CD14-positive monocyte (primary cell): Measurements from ENCODE around the gene CENPA. TPM values are rescaled to one million over a fixed set of nuclear protein-coding genes. Genes with fewer than 3 reads are reported as not detected.

ENCODE experiments used
- DNase-seq, 3 donors: peaks; one replicate each; pipeline ENCODE4 v3.0.0-alpha.2; 2011 to 2022
- H2AFZ ChIP-seq: 2 replicates; pipeline ENCODE4 v1.6.0; 2012; ENCODE audit warnings: mild to moderate bottlenecking, low read depth, low read length, inconsistent platforms; ENCODE audit not compliant: insufficient read depth, poor library complexity, severe bottlenecking
- H3K27ac ChIP-seq, 2 donors: 1 replicate in 1 of 2; 2 replicates in 1 of 2; pipeline ENCODE4 v1.5.1; 2012 to 2013; ENCODE audit warnings: low read length in 2 of 2, control low read depth in 1 of 2, inconsistent platforms in 1 of 2, low read depth in 1 of 2, mild to moderate bottlenecking in 1 of 2
- H3K27me3 ChIP-seq, 2 donors: one replicate each; pipeline versions ENCODE4 v1.6.0 to v1.6.1; 2011 to 2013; ENCODE audit warnings: low read length in 2 of 2; ENCODE audit not compliant: control insufficient read depth in 2 of 2, insufficient read depth in 2 of 2
- H3K36me3 ChIP-seq, 2 donors: replicated peaks in 1 of 2; 1 replicate in 1 of 2; 2 replicates in 1 of 2; pipeline versions ENCODE4 v1.5.1 to v1.6.1; 2012 to 2013; ENCODE audit warnings: low read length in 2 of 2, control low read depth in 1 of 2, inconsistent platforms in 1 of 2, mild to moderate bottlenecking in 1 of 2; ENCODE audit not compliant: insufficient read depth in 2 of 2, control insufficient read depth in 1 of 2
- H3K4me1 ChIP-seq, 2 donors: 1 replicate in 1 of 2; 2 replicates in 1 of 2; pipeline versions ENCODE4 v1.5.1 to v1.6.1; 2012 to 2013; ENCODE audit warnings: low read length in 2 of 2, control low read depth in 1 of 2, inconsistent platforms in 1 of 2, mild to moderate bottlenecking in 1 of 2, moderate library complexity in 1 of 2; ENCODE audit not compliant: insufficient read depth in 2 of 2, control insufficient read depth in 1 of 2
- H3K4me2 ChIP-seq: replicated peaks from 2 replicates; pipeline ENCODE3; 2012; ENCODE audit warnings: low read length, moderate library complexity, mild to moderate bottlenecking; ENCODE audit not compliant: poor library complexity, severe bottlenecking; ENCODE audit errors: extremely low read depth
- H3K4me3 ChIP-seq, 3 experiments: fragments of 200-600 bp in 1 of 3; sonication (generic) in 1 of 3; replicated peaks in 1 of 3; 1 replicate in 2 of 3; 2 replicates in 1 of 3; pipeline ENCODE4 v1.5.1; 2011 to 2013; ENCODE audit warnings: low read length in 3 of 3, mild to moderate bottlenecking in 3 of 3, control low read depth in 2 of 3, low read depth in 2 of 3, inconsistent platforms in 1 of 3, moderate library complexity in 1 of 3
- H3K79me2 ChIP-seq: 2 replicates; pipeline ENCODE4 v1.6.0; 2012; ENCODE audit warnings: mild to moderate bottlenecking, control low read depth, inconsistent platforms, low read length, moderate library complexity; ENCODE audit not compliant: insufficient read depth
- H3K9ac ChIP-seq: 2 replicates; pipeline ENCODE4 v1.6.0; 2017; ENCODE audit warnings: low read length, mild to moderate bottlenecking; ENCODE audit not compliant: insufficient read depth, poor library complexity, severe bottlenecking
- H3K9me3 ChIP-seq, 2 donors: replicated peaks in 1 of 2; 1 replicate in 1 of 2; 2 replicates in 1 of 2; pipeline versions ENCODE4 v1.5.1 to v1.6.1; 2012 to 2013; ENCODE audit warnings: low read length in 2 of 2, control low read depth in 1 of 2; ENCODE audit not compliant: control insufficient read depth in 1 of 2, insufficient read depth in 1 of 2
- H4K20me1 ChIP-seq: 2 replicates; pipeline ENCODE4 v1.6.0; 2012; ENCODE audit warnings: mild to moderate bottlenecking, low read length, control low read depth, moderate library complexity; ENCODE audit not compliant: insufficient read depth
- H3K27ac Mint-ChIP-seq, 7 donors: one replicate each; pipeline ENCODE4 v1.8.0; 2020; ENCODE audit warnings: mild to moderate bottlenecking in 7 of 7, mixed read lengths in 7 of 7, moderate library complexity in 6 of 7, inconsistent platforms in 2 of 7
- H3K27me3 Mint-ChIP-seq, 3 donors: one replicate each; pipeline ENCODE4 v1.8.0; 2021 to 2022; ENCODE audit warnings: low read depth in 3 of 3, mild to moderate bottlenecking in 3 of 3, mixed read lengths in 3 of 3, moderate library complexity in 3 of 3, inconsistent platforms in 1 of 3
- H3K36me3 Mint-ChIP-seq, 2 donors: one replicate each; pipeline ENCODE4 v1.8.0; 2020; ENCODE audit warnings: mixed read lengths in 2 of 2, inconsistent platforms in 1 of 2, mild to moderate bottlenecking in 1 of 2
- H3K4me1 Mint-ChIP-seq: one replicate; pipeline ENCODE4 v1.8.0; 2020; ENCODE audit warnings: mild to moderate bottlenecking, mixed read lengths
- H3K4me3 Mint-ChIP-seq, 2 donors: one replicate each; pipeline ENCODE4 v1.8.0; 2020; ENCODE audit warnings: mild to moderate bottlenecking in 2 of 2, mixed read lengths in 2 of 2, moderate library complexity in 1 of 2
- H3K9me3 Mint-ChIP-seq, 7 donors: one replicate each; pipeline ENCODE4 v1.8.0; 2020 to 2022; ENCODE audit warnings: mixed read lengths in 7 of 7, mild to moderate bottlenecking in 6 of 7, moderate library complexity in 6 of 7, inconsistent platforms in 2 of 7
- WGBS: methylation state at CpG from one replicate; pipeline ENCODE4 v1.1.5; 2013; ENCODE audit warnings: missing lambda C conversion rate; ENCODE audit not compliant: insufficient coverage; 5-methylcytosine and 5-hydroxymethylcytosine counted together
- intact Hi-C, 2 donors: fragments of 100-400 bp; cut with micrococcal nuclease; formaldehyde crosslinking; loops; one replicate each; pipeline versions ENCODE4 v1.15.0 to v1.15.1; 2023
- polyA plus RNA-seq, 3 donors: library from polyadenylated mRNA; depleted of rRNA in 1 of 3; unstranded in 2 of 3; stranded (reverse) in 1 of 3; fragments of 300-500 nt in 2 of 3; fragments of >200 nt in 1 of 3; fragmentation: Illumina TruSeq in 2 of 3; gene quantifications; 1 replicate in 2 of 3; 2 replicates in 1 of 3; pipeline ENCODE4 v1.2.3, GENCODE V29; 2012 to 2021
- TF ChIP-seq, protein P1 (sequence below): fragments of 200-600 bp; IDR thresholded peaks from one replicate; pipeline ENCODE4 v1.8.0; 2022; ENCODE audit warnings: antibody characterized with exemption, mild to moderate bottlenecking

CENPA gene
- polyA plus RNA-seq, 3 donors, result 0.24 TPM; not detected in 2

- Histone ChIP-seq H3K9me3 (peaks cover 0 to 8% of the 10 kb centered on the region in 2 donors), H3K4me1 (peaks cover 6 to 12% of the 10 kb centered on the region in 2 donors), H3K27me3 (no peaks in the 10 kb centered on the region), H3K4me2 (no peak overlapping the region), H4K20me1 (peaks cover 46% of the 10 kb centered on the region), H3K4me3 (no peak overlapping the region), H3K79me2 (peaks cover 10% of the 10 kb centered on the region), H3K36me3 (peaks cover 69 to 80% of the 10 kb centered on the region in 2 donors), H2AFZ (no peak overlapping the region), H3K9ac (no peak overlapping the region), H3K27ac (no peak overlapping the region)
- intact Hi-C loops, result no loop called here
- DNase-seq, result no peak
- H3K36me3 Mint-ChIP-seq, result peaks cover 72 to 77% of the 10 kb centered on the region in 2 donors
- no peak overlapping the region for H3K27ac Mint-ChIP-seq
- peaks cover 23% of the 10 kb centered on the region for H3K4me1 Mint-ChIP-seq
- TF ChIP-seq, protein P1, sequence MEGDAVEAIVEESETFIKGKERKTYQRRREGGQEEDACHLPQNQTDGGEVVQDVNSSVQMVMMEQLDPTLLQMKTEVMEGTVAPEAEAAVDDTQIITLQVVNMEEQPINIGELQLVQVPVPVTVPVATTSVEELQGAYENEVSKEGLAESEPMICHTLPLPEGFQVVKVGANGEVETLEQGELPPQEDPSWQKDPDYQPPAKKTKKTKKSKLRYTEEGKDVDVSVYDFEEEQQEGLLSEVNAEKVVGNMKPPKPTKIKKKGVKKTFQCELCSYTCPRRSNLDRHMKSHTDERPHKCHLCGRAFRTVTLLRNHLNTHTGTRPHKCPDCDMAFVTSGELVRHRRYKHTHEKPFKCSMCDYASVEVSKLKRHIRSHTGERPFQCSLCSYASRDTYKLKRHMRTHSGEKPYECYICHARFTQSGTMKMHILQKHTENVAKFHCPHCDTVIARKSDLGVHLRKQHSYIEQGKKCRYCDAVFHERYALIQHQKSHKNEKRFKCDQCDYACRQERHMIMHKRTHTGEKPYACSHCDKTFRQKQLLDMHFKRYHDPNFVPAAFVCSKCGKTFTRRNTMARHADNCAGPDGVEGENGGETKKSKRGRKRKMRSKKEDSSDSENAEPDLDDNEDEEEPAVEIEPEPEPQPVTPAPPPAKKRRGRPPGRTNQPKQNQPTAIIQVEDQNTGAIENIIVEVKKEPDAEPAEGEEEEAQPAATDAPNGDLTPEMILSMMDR, result no peak
- no peak overlapping the region for H3K4me3 Mint-ChIP-seq
- no peaks in the 10 kb centered on the region for H3K27me3 Mint-ChIP-seq
- peaks cover 0 to 7% (median 4%) of the 10 kb centered on the region in 7 donors for H3K9me3 Mint-ChIP-seq
- 94% methylated on average over 2 of the region's 3 CpGs for WGBS
Observed at GRCh38 chr2:26778507-26778906, 7.3 kb upstream of the CENPA start.

- peak overlapping the region in 2 of 7 donors; percentile 9 to 37 for H3K27ac Mint-ChIP-seq
Observed at GRCh38 chr2:26780203-26780760, 5.6 kb upstream of the CENPA start.

More at GRCh38 chr2:26780203-26780760, 5.6 kb upstream of the CENPA start:
- H3K9me3 ChIP-seq, result peaks cover 0 to 8% of the 10 kb centered on the region in 2 donors
- no peak for DNase-seq
- Mint-ChIP-seq H3K36me3 (peaks cover 56 to 61% of the 10 kb centered on the region in 2 donors), H3K4me3 (no peak overlapping the region), H3K27me3 (no peaks in the 10 kb centered on the region), H3K4me1 (peaks cover 28% of the 10 kb centered on the region), H3K9me3 (peaks cover 0 to 7% (median 4%) of the 10 kb centered on the region in 7 donors)
- 31% methylated on average over 4 of the region's 4 CpGs for WGBS
- peaks cover 12 to 18% of the 10 kb centered on the region in 2 donors for H3K4me1 ChIP-seq
- no peak overlapping the region for H2AFZ ChIP-seq
- no peak overlapping the region for H3K4me3 ChIP-seq
- H4K20me1 ChIP-seq, result peaks cover 28% of the 10 kb centered on the region
- peaks cover 53 to 63% of the 10 kb centered on the region in 2 donors for H3K36me3 ChIP-seq
- TF ChIP-seq, protein P1, result no peak
- no peaks in the 10 kb centered on the region for H3K27me3 ChIP-seq
- H3K4me2 ChIP-seq, result no peak overlapping the region
- intact Hi-C loops, result loop anchor here in 1 of 2 donors (10.0 kb wide), 1 partner anchor 905 kb away; the partner anchor contains the start of gene ASXL2
- no peak overlapping the region for H3K9ac ChIP-seq
- H3K27ac ChIP-seq, result peak overlapping the region in 1 of 2 donors; percentile 49
- H3K79me2 ChIP-seq, result no peaks in the 10 kb centered on the region
